GM21825 (cell line): ENCODE results near the gene TAS1R3.
"Not testable (repeated sequence)": the region's sequence is repeated elsewhere in the genome, so short reads cannot be mapped to it uniquely, and the experiment has no call there.

ENCODE experiments used
- ATAC-seq: cut with Tn5 transposase; IDR thresholded peaks from one replicate; pipeline ENCODE4 v1.9.1; 2021; ENCODE audit warnings: mild to moderate bottlenecking, moderate library complexity; ENCODE audit not compliant: unreplicated experiment

The TAS1R3 gene

DNA sequence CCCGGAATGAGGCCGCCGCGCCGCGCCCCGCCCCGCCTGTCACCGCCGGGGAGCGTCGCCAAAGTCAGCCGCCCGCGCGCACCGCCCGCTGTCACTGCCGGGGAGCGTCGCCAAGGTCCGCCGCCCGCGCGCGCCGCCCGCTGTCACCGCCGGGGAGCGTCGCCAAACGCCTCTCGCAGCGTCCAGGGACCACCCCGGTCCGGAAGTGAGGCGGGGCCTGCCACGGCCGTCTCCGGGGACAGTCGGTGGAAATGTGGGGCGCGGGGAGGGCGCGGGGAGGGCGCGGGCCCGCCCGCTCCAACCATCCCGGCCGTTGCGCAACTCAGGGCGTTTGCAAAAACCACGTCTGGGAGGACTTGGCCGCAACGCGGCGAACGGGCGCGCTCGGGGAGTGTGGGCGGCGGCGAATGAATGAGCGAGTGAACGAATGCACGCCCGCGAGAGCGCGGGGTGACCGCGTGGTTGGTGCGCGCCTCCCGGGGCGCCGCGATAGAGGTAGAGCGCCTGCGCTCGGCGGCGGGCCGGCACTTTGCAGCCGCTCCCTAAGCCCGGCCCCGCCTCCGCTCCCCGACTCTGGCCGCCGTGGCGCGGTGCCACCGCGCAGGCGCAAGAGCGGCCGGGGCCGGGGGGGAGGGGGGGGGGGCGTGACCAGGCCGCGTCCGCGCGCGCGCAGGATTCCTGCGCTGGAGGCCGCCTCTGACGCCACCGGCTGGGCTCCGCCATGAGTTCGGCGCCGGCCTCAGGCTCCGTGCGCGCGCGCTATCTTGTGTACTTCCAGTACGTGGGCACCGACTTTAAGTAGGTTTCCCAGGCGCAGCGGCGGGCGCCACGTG is 22.9 kb upstream of the TAS1R3 start, which contains the start of the genes ACAP3 and PUSL1:
ACAP3 (minus strand) TSS at position 8 of the 833 bp plus-strand sequence. CDS start 115 bp downstream, outside the sequence.
PUSL1 (plus strand) TSS at position 675 of the 833 bp plus-strand sequence; CDS start at position 722, 47 bp downstream.
- peak; percentile 44 for ATAC-seq

DNA sequence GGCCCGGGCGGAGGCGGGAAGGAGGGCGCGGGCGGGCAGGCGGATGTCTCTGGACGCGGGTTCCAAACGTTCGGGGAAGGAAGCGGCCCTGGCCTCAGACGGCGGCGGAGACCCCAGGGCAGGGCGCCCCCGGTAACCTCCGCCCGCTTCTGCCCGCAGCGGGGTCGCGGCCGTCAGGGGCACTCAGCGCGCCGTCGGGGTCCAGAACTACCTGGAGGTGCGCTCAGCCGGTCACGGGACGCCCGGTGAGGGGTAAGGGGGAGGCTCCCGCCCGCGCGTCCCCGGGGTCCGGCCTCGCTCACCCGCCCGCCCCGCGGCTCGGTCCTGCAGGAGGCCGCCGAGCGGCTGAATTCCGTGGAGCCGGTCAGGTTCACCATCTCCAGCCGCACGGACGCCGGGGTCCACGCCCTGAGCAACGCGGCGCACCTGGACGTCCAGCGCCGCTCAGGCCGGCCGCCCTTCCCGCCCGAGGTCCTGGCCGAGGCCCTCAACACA is 22.3 kb upstream of the TAS1R3 start:
- ATAC-seq = peak; percentile 1

DNA sequence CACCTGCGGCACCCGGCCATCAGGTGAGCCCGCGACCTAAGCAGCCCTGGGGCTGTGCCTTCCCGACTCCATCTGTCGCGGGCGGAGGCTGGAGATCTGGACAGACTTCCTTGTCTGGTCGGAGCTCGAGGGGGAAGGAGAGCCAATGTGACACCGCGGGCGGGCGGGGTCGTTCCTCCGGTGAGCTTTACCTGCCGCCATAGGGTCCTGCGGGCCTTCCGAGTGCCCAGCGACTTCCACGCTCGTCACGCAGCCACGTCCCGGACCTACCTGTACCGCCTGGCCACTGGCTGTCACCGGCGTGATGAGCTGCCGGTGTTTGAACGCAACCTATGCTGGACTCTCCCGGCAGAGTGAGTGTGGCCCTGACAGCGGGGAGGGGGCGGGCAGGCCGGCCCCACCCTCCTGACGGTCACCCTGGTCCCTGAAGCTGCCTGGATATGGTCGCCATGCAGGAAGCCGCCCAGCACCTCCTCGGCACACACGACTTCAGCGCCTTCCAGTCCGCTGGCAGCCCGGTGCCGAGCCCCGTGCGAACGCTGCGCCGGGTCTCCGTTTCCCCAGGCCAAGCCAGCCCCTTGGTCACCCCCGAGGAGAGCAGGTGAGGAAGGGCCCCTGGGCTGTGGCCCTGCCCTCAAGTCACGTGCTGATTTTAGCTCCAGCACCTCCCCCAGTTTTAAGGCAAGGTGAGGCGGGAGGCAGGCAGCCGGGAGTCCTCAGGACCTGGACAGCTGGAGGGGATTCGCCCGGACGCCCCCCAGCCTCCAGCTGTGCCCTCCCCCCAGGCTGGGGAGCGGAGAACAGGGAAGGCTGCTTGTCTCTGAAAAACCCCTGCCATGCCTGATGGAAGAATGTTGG is 21.6 kb upstream of the TAS1R3 start:
- ATAC-seq = no peak

DNA sequence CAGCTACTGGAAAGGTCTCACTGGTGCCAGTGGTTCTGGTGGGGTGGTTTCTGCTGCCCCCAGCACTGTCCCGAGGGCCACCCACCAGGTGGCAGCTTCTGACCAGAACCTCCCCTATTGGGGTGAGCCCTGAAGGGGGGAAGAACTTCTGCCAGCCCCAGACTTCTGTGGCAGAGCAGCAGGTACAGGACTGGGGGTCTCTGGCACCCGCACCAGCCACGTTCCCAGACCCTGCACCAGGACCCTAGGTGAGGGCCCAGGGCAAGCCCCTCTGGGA is 21.0 kb upstream of the TAS1R3 start:
- no peak for ATAC-seq

DNA sequence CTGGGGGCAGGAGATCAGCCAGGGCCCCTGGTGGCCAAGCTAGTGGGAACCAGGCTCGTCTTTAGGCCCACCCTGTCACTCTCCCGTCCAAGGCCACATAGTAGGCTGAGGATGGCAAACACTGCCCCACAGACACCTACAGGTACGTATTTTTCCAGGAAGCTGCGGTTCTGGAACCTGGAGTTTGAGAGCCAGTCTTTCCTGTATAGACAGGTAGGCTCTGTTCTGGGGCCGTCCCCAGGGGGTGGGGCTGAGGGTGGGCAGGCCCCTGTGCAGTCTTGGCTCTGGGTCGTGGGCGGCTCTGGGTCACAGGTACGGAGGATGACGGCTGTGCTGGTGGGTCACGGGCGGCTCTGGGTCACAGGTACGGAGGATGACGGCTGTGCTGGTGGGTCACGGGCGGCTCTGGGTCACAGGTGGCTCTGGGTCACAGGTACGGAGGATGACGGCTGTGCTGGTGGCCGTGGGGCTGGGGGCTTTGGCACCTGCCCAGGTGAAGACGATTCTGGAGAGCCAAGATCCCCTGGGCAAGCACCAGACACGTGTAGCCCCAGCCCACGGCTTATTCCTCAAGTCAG is 20.5 kb upstream of the TAS1R3 start:
- no peak for ATAC-seq

DNA sequence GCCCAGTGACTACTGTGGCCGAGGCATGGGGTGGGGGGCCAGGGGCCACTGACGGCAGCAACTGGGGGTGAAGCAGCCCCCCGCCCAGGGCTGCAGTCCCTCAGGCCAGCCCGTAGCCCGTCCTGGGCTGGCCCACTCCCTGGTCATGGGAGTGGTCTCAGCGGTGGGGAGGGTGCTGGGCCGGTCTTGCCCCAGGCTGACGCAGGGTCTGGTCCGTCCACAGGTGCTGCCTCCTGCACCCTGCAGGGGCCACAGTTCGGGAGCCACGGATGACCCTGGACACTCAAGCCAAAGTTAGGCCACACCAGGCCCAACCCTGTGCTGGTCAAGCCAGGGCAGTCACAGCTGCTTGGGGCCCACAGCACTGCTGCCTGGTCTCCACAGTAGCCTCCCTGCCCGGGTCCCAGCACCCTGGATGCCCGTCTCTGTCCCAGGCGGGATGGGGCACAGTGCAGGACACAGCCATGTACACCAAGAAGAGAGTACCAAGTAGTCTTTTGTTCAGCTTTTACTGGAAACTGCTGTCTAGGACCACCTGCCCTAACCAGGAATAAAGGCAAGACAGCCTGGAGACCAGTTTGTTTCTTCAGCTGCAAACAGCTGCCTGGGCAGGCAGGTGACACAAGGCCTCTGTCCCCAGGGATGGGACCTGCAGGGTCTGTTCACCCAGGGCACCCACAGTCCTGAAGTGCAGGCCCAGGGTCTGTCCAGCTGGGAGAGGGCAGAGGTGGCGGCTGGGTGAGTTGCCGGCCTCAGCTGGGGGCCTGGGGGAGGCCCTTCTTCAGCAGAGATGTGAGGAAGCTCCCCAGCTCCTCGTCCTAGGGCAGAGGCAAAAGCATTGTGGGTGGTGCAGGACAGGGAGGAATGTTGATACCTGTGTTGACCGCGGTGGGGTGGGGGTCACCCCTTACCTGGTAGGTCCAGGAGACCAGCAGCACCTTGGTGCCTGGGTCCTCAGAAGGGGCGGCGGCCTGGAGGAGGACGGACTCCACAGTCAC is 19.7 kb upstream of the TAS1R3 start:
- no peak for ATAC-seq

DNA sequence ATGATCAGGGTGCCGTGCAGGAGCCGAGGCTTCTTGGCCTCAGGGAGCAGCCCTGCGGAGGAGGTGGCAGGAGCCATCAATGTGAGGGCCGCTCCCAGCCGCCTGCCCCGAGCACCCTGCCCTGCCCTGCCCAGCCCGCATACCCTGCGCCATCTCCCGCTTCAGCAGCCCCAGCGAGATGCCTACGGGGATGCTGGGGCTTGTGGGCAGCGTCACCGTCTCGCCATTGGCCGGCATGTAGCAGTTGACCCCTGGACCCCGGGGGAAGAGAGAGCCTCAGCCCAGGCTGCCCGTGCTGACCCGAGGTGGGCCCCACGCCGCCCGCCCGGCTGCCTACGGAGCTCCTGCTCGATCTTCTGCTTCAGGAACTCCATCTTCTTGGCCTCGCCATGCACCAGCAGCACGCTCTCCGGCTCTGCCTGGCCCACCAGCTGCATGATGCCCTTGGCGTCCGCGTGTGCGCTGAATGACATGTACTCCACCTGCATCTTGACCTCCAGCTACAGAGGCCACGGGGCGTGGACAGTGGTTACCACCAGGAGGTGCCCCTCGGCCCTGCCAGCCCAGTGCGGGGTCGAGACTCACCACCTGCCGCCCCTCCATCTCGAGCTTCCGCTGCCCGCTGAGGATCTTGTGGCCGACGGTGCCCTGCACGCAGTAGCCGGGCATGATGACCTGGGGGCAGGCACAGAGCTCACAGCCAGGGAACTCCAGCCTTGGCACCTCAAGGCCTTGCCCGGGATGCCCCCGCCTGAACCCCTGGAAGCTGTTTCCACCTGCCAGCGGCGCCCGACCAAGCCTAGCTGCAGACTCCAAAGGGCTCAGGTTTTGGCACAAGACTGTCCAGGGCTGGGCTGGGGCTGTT is 18.4 kb upstream of the TAS1R3 start:
- no peak for ATAC-seq

DNA sequence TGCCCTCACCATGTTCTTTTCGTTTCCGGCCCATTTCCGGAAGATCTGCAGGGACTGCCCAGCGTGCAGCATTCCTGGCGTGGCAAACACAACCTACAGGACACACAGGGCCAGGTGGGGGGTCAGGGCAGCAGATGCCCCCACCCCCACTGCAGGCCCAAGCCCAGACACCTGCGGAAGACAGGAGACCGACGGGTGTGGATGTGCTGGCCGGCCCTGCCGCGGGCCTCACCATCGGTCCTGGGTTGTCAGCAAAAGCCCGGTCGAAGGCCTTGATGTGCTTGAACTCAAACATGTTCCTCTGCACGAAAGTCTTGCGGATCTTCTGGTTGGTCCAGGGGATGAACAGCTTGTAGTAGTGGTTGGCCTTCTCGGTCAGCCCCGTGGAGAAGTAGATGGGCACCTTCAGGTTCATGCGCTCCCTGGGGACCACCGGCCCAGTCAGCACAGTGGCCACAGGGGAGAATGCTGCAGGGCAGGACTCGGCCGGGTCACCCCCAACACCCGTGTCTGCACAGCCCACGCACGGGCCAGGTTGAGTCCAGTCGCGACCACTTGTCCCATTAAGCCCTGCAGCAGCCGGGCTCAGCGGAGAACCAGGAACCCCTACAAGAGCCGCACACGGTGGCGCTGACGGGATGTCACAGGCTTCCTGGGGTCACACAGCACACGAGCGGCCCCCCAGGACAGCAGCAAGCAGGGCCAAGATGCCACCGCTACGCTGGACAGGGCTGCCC is 17.4 kb upstream of the TAS1R3 start:
- no peak for ATAC-seq

DNA sequence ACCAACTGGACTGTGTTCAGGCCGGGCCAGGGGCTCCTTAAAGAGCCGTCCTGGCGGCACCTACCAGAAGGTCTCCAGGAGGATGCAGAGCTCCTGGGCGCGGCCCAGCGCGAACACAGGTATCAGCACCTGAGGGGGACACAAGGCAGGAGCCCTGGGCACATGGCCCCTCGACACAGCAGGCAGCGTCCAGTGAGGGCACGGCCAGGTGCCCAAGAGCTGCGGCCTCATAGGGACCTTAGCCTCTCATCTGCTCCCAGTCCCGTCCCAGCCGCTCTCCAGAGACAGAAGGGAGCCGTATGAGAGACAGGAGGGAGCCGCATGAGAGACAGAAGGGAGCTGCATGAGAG is 16.9 kb upstream of the TAS1R3 start:
- ATAC-seq = no peak

DNA sequence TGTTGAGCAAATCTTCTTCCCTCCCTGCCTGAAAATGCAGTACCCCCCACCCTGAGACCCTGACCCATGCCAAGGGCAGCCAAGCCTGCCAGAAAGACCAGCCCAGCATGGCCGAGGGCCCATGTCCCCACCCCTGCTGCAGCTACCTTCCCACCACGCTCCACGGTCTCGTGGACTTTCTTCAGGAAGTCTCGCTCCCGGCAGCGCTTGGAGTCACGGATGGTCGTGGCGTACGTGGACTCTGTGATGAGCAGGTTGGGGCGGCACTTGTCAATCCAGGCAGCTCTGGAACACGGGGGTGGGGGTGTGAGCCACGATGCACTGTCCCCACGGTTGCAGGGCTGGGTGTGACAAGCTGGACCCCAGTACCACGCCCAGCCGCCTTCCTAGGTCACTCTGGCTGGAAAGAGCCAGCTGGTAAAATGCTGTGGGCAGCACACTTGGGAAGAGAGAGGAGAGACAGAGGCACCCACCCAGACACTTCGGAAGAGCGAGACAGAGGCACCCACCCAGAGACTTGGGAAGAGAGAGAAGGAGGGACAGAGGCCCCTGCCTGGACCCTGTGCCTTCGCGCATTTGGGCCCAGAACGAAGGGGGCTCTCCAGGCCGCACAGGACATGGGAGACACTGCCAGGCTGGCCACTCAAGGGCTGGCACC is 16.3 kb upstream of the TAS1R3 start:
- no peak for ATAC-seq

DNA sequence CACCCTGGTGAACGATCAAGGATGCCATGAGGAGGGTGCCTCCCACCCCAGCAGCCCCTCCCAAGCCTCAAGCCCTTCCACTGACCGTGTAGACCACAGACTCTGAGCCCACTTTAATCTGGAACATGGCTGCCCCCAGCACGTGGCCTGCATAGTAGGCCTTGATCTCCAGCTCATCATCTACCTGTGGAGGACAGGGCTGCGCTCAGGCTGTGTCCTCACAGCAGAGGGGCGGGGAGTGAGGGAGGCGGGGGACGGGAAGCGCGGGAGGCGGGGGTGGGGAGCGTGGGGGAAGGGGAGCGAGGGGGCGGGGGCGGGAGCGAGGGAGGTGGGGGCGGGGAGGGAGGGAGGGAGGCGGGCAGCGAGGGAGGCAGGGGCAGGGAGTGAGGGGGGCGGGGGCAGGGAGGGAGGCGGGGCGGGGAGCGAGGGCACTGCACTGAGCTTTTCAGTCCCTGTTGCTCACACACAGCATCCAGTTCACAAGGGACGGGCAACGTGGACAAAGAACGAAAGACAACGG is 15.6 kb upstream of the TAS1R3 start:
- ATAC-seq = no peak

DNA sequence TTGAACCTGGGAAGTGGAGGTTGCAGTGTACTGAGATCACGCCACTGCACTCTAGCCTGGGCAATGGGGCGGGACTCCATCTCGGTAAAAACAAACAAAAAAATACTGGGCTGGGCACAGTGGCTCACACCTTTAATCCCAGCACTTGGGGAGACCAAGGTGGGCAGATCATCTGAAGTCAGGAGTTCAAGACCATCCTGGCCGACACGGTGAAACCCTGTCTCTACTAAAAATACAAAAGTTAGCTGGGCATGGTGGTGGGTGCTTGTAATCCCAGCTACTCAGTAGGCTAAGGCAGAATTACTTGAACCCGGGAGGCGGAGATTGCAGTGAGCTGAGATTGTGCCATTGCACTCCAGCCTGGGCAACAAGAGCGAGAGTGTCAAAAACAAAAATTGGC is 14.9 kb upstream of the TAS1R3 start:
- not testable (repeated sequence) for ATAC-seq

DNA sequence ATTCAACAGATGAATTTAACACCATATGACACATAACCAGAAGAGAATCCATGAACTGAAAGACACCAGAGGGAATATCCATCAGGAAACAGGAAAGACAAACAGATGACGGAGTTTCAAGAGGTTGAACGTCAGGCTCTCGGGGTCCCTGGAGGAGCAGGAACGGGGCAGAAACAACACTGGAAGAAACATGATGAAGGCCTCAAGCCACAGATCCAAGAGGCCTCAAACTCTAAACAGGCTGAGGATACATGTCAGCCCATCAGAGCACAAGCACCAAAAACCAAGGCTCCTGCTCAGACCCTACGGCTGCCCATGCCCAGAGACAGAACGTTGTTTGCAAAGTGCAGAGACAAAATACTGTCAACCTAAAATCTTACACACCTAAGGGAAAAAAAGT is 13.7 kb upstream of the TAS1R3 start:
- no peak for ATAC-seq

DNA sequence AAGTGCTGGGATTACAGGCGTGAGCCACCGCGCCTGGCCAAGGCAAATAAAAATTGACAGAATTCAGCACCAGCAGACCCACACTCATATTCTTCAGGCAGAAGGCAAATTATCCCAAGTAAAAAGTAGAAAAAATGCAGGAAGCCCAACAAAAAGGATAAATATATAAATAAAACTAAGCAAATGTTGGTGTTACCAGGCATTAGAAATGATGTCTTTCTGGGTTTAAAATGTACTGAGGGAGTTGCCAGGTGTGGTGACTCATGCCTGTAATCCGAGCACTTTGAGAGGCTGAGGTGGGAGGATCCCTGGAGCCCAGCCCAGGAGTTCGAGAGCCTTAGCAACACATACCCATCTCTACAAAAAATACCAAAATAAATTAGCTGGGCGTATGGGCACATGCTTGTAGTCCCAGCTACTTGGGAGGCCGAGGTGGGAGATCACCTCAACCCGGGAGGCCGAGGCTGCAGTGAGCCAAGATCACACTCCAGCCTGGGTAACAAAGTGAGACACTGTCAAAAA is 12.9 kb upstream of the TAS1R3 start:
- ATAC-seq = no peak

DNA sequence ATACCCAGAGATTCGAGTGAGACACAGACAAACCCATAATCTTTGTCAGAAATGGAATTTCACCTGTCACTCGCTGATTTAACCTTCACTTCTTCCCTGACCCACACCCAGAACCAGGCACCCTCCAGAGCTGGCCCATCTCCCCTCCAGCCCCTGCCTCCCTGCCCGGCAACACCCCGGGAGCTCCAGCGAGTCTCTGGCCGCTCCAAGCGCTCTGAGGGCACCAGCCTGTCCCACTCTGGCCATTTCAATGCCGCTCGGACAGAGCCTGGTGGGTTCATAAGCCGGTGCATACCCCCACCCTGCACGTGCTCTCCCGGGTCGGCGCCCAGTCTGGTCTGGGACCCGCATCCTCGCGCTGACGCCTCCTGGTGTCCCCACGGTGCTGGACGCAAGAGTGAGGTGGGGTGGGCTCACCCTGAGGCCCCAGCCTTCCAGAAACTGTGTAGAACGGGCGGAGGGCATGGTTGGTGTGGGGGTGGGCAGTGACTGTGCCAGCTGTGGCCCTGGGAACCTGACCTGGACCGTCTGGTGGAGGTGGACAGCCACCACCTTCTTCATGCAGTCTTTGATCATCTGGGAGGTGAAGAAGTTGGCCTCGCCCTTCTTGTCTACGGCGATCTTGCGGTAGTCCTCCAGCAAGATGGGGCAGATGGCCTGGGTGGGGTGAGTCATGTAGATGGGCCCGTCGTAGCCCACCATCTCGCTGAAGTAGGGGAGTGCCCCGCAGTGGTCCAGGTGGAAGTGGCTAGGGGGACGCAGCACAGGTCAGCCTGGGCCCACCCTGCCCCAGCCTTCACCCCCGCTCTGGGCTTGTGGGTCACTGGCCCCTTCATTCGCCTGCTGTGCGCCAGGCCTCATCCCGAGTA is 12.1 kb upstream of the TAS1R3 start:
- ATAC-seq = no peak

DNA sequence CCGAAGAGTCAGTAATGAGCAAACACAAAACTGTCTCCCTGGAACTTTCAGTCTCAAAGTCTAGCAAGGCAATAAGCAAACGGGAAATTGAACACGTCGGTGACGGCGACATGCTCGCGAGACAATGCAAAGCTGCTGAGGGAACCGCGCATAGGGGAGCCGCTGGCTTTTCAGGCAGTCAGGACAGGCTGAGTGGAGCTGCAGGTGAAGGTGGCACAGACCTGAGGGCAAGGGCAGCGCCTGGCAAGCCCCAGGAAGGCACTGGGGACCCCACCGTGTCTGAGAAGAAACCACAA is 11.5 kb upstream of the TAS1R3 start:
- ATAC-seq = no peak
